MCF 10A (cell line): ENCODE measurements around the gene CDC42EP3. TPM values are rescaled to one million over a fixed set of nuclear protein-coding genes. Genes with fewer than 3 reads are reported as not detected.

Experiments used
- BruUV-seq: library from RNA; stranded (reverse); fragments of 400-500 nt; replicated peaks from 2 replicates; lab custom pipeline; 2021; lab: Mats Ljungman, UMichigan
- CTCF ChIA-PET: fragments of 300-600 bp; sonication (Branson Sonifier 250); formaldehyde crosslinking; extraction: SDS; loops from one replicate; lab custom pipeline; 2021; ENCODE audit warnings: antibody characterized with exemption, inconsistent platforms; lab: Yijun Ruan, JAX
- POLR2A ChIA-PET: fragments of 300-600, 350-650 bp; sonication (Branson Sonifier 250); formaldehyde crosslinking; extraction: SDS; loops from one replicate; lab custom pipeline; 2020; ENCODE audit warnings: antibody characterized with exemption, inconsistent platforms; lab: Yijun Ruan, JAX
- DNase-seq: peaks from one replicate; pipeline ENCODE4 v3.0.0-alpha.2; 2018; ENCODE audit not compliant: unreplicated experiment
- H3K27ac Mint-ChIP-seq: one replicate; pipeline ENCODE4 v1.8.0; 2022; ENCODE audit warnings: mild to moderate bottlenecking, low read depth, mixed read lengths; ENCODE audit not compliant: unreplicated experiment
- H3K27me3 Mint-ChIP-seq: one replicate; pipeline ENCODE4 v1.8.0; 2022; ENCODE audit warnings: mixed read lengths; ENCODE audit not compliant: insufficient read depth, unreplicated experiment
- H3K36me3 Mint-ChIP-seq: one replicate; pipeline ENCODE4 v1.8.0; 2022; ENCODE audit warnings: mild to moderate bottlenecking, moderate library complexity, mixed read lengths; ENCODE audit not compliant: insufficient read depth, unreplicated experiment
- H3K4me1 Mint-ChIP-seq: one replicate; pipeline ENCODE4 v1.8.0; 2022; ENCODE audit warnings: mixed read lengths; ENCODE audit not compliant: insufficient read depth, unreplicated experiment
- H3K4me3 Mint-ChIP-seq: one replicate; pipeline ENCODE4 v1.8.0; 2022; ENCODE audit warnings: mild to moderate bottlenecking, moderate library complexity, mixed read lengths; ENCODE audit not compliant: unreplicated experiment
- H3K9me3 Mint-ChIP-seq: one replicate; pipeline ENCODE4 v1.8.0; 2022; ENCODE audit warnings: mixed read lengths; ENCODE audit not compliant: unreplicated experiment
- CTCF ChIP-seq: fragments of 200-600 bp; IDR thresholded peaks from one replicate; pipeline ENCODE4 v1.8.0; 2022; ENCODE audit warnings: antibody characterized with exemption, mild to moderate bottlenecking; ENCODE audit not compliant: unreplicated experiment
- intact Hi-C: fragments of 100-400 bp; cut with micrococcal nuclease; formaldehyde crosslinking; loops from 2 replicates; pipeline ENCODE4 v1.14.1; 2022
- total RNA-seq: library from RNA; stranded (reverse); gene quantifications from 2 replicates; pipeline ENCODE4 v1.2.3, GENCODE V29; 2022

Gene CDC42EP3
- total RNA-seq, 1 experiment from 2014 or later = 61.3 TPM

- DNase-seq = no peak
- no peak for TF ChIP-seq CTCF
- CTCF ChIA-PET = interaction anchor here (0.6 to 1.1 kb wide), 2 partner anchors 146 to 152 kb away, joined by 3 read pairs; no protein-coding TSS in a partner anchor
- intact Hi-C loops = no loop called here
- POLR2A ChIA-PET = interaction anchor here (0.9 kb wide), 1 partner anchor 12 kb away, joined by 4 read pairs; no protein-coding TSS in a partner anchor
- H3K9me3 Mint-ChIP-seq = peaks cover 8% of the 10 kb centered on the region
- no TSS peak for BruUV-seq
- no peak overlapping the region for H3K4me3 Mint-ChIP-seq
- peak overlapping the region; percentile 76 for H3K27ac Mint-ChIP-seq
- H3K27me3 Mint-ChIP-seq = no peaks in the 10 kb centered on the region
- no peaks in the 10 kb centered on the region for H3K36me3 Mint-ChIP-seq
- peaks cover 22% of the 10 kb centered on the region for H3K4me1 Mint-ChIP-seq
These were observed 12.7 kb upstream of the CDC42EP3 start for GRCh38 chr2:37683921-37684780.

- Mint-ChIP-seq H3K27ac (no peak overlapping the region), H3K27me3 (no peaks in the 10 kb centered on the region), H3K4me3 (no peak overlapping the region), H3K36me3 (no peaks in the 10 kb centered on the region), H3K4me1 (peaks cover 13% of the 10 kb centered on the region), H3K9me3 (peaks cover 8% of the 10 kb centered on the region)
- ChIA-PET CTCF (interaction anchor here (0.6 kb wide), 1 partner anchor 153 kb away, joined by 3 read pairs; no protein-coding TSS in a partner anchor), POLR2A (interaction anchor here (0.9 kb wide), 1 partner anchor 11 kb away, joined by 4 read pairs; no protein-coding TSS in a partner anchor)
- BruUV-seq = no TSS peak
- no peak for DNase-seq
- intact Hi-C loops = no loop called here
- no peak for TF ChIP-seq CTCF
These were observed 11.8 kb upstream of the CDC42EP3 start for GRCh38 chr2:37683241-37683640.

DNA sequence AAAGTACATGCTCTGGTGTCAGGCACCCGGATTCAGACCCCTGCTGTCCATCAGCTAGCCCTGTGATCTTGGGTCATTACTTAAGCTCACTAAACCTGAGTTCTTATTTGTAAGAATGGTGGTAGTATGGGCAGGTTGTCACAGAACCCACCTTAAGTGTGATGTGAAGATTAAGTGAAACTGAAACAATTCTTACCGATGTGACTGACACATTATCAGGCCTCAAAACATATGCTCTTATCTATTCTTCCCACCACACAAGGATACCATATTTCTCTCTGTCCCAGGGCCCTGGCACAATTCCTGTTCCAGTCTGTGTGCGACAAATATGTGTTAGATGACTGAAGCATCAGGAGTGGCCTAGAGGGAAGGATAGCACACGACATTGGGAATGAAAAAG is 11.0 kb upstream of the CDC42EP3 start:
- DNase-seq = no peak
- H3K36me3 Mint-ChIP-seq = peaks cover 5% of the 10 kb centered on the region
- POLR2A ChIA-PET = no interaction called here
- H3K27ac Mint-ChIP-seq = no peak overlapping the region
- H3K27me3 Mint-ChIP-seq = no peaks in the 10 kb centered on the region
- peaks cover 8% of the 10 kb centered on the region for H3K9me3 Mint-ChIP-seq
- H3K4me3 Mint-ChIP-seq = no peak overlapping the region
- peaks cover 11% of the 10 kb centered on the region for H3K4me1 Mint-ChIP-seq
- no TSS peak for BruUV-seq
- TF ChIP-seq CTCF = no peak
- intact Hi-C loops = no loop called here
- CTCF ChIA-PET = no interaction called here

- Mint-ChIP-seq H3K27ac (no peak overlapping the region), H3K4me3 (no peak overlapping the region), H3K4me1 (peaks cover 15% of the 10 kb centered on the region), H3K9me3 (peaks cover 8% of the 10 kb centered on the region), H3K36me3 (peaks cover 5% of the 10 kb centered on the region), H3K27me3 (no peaks in the 10 kb centered on the region)
- no peak for TF ChIP-seq CTCF
- no peak for DNase-seq
- BruUV-seq = no TSS peak
- ChIA-PET CTCF (no interaction called here), POLR2A (no interaction called here)
- intact Hi-C loops = no loop called here
These were observed 10.1 kb upstream of the CDC42EP3 start for GRCh38 chr2:37681587-37681986.
